HG03354 (cell line): ENCODE measurements around the gene C2CD4A.

Experiments
- ATAC-seq: cut with Tn5 transposase; IDR thresholded peaks from one replicate; pipeline ENCODE4 v1.9.1; 2021; ENCODE audit warnings: mild to moderate bottlenecking; ENCODE audit not compliant: unreplicated experiment, poor library complexity, severe bottlenecking

Gene C2CD4A

DNA sequence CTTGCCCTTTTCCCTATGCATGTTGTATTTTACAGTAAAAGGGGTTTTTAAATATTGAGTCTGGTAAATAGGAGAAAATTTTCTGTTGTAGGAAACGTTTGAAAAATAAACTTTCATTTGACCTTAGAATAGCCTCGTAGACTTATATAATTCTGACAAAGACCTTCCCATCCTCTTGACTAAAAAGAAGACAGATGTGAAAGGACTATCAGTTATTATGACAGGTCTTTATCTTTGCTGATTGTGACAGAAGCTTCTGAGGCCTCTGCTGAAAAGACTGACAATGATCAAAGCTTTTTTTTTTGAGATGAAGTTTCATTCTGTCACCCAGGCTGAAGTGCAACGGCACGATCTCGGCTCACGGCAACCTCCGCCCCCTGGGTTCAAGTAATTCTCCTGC is 24.2 kb downstream of the C2CD4A start:
- no peak for ATAC-seq

DNA sequence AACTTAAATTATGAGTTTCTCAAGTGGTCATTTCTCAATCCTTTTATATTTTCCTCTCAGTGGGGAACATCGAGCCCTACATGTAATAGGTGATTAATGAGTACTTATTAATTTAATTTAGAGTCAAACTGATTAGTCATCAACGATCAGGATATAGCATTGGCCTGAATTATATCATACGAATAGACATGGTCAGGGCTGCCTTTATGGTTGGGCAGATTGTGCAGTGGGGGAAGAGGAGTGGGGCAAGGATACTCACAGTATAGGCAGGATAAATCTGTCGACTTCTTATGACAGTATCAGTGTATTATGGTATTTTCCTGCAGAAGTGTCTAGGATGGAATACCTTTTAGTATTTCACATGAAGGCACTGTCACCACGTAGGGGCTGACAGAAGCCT is 27.0 kb downstream of the C2CD4A start:
- ATAC-seq, result no peak

GRCh38 chr15:62094388-62094787 is 27.6 kb downstream of the C2CD4A start:
- no peak for ATAC-seq

DNA sequence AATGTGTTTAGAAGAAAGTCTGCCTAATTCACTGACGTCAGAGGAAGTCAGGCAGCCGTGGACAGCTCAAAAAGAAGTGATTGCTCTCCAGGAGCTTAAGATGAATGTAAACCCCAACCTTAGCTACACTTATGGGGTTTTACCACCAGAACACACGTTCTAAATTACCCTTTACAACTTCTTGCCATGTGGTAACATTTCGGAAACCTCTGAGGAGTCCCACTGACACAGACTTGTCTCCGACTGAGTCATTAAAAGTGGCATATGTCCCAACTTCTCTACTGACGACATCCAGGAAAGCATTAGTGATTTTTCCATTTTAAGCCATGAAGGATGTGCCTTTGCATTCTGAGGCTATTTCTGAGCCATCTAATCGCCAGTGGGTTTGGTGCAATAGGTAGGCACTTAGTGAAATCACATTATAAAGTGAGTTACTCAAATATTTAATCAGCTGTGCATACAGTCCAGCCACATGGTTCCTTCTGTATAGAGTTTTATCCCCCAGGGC is 32.4 kb downstream of the C2CD4A start:
- ATAC-seq, result no peak

DNA sequence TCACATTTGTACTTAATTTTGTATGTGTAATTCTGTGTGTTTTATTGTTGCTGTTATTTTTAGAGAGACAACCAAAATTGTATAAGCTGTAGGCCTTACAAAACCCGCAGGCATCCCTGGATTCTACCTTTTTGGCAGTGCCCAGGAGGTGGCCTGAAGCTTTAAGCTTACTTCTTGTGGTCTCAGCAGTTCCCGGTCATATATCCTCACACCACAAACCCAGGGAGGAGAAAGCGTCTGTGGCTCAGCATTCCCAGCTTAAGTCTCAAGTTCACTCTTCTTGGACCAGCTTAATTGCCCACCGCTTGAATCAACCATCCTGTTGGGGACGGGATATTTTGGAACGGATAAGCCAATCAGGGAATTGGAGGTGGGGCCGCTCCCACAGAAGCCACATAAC is 36.7 kb downstream of the C2CD4A start:
- ATAC-seq, result no peak

- ATAC-seq, result no peak
These were observed 37.6 kb downstream of the C2CD4A start for GRCh38 chr15:62104401-62104800.

DNA sequence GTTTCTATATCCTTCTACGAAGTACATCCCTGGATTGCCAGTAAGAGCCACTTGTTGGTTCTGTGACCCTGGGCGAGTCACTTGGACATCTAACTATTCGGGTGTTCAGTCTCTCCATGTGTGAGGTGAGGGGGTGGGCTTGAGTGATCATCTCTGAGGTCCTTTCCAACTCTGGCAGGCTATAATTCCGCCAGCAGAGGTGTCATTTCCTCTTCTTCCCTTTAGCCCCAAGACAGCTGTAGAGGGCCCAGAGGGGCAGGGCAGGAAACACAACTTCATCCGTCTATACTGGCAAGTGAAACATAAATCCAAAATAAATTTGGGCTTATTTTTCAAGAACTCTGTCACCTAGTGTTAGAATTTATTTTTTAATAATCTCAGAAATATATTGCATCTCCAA is 38.1 kb downstream of the C2CD4A start:
- ATAC-seq, result no peak

DNA sequence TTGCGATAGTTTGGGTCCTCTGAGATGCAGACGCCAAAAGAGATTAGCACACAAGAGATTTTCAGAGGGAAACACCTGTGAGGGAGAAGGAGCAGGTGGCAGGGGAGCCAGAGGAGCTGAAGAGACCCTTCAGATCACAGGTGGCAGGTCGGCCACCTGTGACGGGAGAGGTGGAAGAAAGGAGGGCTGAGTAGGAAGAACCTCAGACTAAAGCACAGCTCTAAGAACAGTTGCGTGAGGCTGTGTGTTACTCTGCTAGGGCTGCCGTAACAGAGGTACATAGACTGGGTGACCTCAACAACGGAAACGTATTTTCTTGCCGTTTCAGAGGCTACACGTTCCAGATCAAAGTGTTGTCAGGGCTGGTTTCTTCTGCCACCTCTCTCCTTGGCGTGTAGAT is 38.5 kb downstream of the C2CD4A start:
- no peak for ATAC-seq

DNA sequence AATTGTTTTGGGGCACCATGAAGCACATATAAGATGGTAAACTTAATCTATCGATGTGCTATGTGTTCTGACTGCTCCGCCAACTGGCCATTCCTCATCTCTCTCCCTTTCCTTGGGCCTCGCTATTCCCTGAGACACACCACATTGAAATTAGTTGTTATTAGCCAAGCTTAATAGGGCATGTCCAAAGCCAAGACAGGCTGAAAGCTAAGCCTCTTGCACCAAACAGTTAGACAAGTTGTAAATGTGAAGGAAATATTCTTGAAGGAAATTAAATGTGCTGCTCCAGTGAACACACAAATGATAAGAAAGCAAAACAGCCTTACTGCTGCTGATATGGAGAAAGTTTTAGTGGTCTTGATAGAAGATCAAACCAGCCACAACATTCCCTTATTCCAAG is 39.3 kb downstream of the C2CD4A start:
- ATAC-seq, result no peak

DNA sequence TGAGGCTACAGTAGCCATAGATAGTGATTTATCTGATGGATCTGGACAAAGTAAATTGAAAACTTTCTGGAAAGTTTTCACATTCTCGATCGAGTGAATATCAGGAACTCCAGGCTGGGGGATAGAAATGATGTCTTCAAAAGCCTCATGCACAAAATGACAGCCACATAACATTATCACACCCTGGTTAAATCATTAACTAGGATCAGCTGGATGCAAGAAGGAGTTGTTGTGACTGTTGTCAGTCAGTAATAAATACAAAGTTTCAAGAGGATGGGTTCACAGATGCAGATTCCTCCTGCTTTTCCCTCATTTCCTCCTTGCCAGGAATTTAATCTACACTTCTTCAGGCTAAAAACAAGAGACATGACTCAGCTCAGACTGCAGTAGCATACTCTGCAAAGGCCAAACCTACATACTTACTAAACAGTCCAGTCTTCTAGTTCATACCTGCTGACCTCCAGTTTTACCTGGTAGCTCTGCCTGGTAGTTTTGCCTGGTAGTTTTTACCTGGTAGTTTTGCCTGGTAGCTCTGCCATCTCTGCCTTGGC is 40.9 kb downstream of the C2CD4A start:
- ATAC-seq, result no peak

- no peak for ATAC-seq
These were observed 41.6 kb downstream of the C2CD4A start for GRCh38 chr15:62108411-62108810.

- ATAC-seq, result no peak
These were observed 42.7 kb downstream of the C2CD4A start for GRCh38 chr15:62109437-62109836.

DNA sequence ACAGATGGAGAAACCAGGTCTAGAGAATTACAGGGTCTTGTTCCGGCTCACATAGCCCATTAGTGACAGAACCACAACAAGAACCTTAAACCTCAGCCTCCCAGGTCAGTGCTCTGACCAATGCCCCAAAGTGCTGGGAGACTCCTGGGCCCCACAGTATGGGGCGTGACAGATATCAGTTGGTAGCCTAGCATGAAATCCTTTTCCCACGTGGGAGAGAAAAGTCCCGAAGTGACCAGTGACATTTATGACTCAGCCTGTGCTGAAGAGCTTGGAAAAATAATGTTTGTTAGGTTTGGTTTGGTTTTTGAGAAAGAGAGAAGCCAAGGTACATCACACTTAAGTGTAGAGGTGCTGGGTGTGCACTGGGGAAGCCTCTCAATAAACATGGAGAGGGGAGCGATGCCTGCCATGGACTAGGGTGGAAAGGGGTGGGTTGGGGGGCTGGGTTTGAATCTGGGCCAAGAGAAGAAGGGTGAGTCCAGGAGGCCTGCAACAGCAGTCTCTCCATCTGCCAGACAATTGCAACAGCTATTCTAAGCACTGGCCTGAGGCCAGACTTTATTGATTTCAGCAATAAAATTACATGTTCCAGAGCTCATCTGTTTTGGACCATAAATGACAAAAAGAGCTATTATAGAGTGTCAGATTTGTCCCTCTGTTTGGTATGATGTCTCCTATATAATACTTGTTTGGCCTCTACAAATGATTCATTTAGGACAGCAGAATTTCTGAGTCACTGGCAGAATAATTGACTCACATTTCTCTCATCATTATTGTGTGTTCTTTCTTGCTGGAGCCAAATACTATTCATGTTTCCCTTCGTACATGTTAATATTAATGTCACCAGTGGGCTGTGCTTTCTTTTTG is 43.4 kb downstream of the C2CD4A start:
- no peak for ATAC-seq

GRCh38 chr15:62112081-62112480 is 45.3 kb downstream of the C2CD4A start:
- ATAC-seq, result no peak

DNA sequence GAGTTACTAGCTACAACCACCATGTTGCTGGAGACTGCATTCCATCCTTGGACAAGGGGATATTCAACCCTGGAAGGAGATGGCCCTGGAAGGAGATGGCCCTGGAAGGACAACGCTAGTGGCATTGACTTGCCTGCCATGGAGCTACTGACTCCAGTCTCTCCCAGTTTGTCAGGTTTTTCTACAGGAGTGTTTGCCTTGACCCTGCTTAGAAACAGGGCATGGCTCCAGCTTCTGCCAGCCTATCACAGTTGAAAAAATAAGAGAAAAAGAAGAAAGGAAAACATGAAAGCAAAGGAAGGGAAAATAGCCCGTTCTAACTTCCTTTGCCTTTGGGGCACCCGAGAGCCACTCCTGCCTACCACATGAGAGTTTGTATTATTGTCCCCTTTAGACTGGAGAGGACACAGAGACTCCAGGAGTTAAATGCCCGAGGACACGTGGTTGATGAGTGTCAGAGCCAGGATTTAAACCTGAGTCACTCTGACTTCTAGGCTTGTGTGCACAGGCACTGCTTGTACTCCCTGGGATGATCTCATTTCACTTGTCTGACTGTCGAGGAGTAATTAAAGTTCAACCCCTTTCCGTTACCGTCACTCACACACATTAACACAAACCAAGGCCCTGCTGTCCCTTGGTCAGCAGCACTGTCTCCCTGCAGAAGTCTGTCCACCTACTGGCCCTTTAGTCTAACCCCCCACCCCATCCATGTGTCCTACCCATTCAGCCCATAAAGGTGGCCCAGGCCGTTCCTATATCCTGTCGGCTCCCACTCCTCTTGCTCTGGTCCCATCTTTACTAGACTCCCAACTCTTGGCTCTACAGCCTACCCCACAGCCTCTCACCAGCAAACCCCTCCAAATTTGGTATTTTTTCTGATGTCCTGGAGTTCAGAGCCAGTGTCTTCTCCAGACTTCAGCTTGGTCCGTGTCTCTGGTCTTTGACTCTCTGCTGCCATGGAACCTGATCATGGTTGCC is 46.1 kb downstream of the C2CD4A start:
- ATAC-seq, result no peak

GRCh38 chr15:62115847-62116246 is 49.1 kb downstream of the C2CD4A start:
- ATAC-seq, result no peak

DNA sequence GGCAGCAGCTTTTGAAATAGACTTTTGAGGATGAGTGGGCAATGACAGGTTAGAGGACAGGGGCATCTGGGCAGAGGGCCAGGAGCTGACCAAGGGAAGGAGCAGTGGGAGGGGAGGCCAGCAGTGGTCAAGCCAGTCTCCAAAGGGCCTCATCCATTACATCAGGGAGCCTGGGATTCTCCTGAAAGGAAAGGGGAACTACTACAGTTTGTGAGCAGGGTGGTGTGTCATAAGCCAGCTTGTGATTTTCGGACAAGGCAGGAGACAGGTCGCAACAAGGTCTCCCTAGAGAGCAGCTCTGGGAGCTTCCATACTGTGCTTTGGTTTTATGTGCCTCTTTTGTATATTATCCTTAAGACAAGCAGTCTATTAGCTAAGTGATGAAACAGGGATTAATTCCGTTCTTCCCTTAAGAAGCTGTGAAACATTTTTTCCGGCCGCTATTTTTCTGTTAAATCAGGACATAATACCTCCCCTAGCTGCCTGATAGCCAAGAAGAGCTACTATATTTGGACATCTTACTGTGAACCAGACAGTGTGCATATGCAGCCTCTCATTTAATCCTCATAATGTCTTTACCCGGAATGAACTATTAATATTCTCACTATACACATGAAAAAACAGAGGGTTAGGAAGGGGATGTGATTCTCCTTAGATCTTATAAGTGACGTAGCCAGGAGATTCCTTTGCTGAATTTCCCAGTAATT is 51.9 kb downstream of the C2CD4A start:
- ATAC-seq, result no peak

DNA sequence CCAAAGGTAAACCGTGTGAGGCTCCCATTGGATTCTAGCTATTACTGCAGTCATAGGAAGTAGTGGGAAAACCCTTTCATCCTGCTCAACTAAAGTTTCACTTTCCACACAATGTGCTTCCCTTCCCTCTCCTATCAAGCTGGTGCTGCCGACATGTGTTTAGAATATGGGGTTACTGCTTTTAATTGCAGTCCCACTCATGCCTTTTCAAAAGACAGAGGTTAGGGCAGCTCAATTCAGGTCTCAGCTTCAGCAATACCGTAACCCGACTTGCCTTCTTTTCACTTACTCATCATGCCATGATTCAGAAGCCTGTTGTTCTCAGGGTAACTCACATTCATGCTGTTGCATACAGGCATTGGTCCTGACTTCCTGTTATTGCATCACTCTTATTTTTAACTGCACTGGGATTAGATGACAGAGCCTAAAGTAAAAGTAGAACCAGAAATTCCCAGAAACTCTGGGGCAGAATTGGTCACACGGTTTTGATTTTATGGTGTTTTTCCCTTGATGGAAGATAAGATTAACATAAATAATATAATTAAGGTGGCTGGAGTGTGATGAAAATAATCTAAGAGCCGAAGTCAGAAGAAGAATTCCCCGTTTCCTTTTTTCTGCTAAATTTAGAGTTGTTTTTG is 52.6 kb downstream of the C2CD4A start:
- ATAC-seq, result no peak

DNA sequence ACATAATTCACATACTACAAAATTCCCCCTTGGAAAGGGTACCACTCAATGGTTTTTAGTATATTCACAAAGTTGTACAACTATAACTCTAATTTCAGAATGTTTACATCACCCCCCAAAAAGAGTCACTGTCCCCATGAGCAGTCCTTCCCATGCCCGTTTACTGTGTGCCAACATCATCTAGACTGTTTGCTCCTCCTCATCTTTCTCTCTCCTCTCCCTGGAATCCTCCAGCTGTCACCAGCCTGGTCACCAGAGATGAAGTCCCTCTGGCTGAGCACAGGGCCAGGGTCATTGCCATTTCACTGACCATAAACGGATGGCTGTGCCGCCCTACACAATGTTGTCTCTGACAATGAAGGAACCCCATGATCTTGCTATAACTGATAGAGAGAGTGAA is 53.1 kb downstream of the C2CD4A start:
- no peak for ATAC-seq
